Pons (tissue), 1 donor: Measurements from ENCODE around the gene GPR89B.
"Not testable (repeated sequence)": the region's sequence is repeated elsewhere in the genome, so short reads cannot be mapped to it uniquely, and the experiment has no call there.

Experiments
- DNase-seq: peaks from one replicate; pipeline ENCODE4 v3.0.0-alpha.2; 2016; ENCODE audit warnings: low spot score

GPR89B gene

DNA sequence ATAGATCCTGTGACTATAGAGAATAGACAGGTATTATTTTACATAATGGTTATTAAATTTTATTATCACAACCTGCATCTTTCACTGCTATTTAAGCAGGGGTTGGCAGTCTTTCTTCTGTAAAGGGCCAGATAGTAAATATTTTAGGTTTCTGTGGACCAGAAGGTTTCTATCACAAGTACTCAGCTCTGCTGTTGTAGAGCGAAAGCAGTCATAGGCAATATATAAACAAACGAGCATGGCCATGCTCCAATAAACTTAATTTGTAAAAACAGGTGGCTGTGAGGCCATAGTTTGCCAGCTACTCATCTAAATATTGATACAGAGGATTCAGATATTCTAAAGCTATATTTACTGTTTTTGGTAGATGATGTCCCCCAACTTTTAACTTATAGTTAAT lies 12.2 kb downstream of the GPR89B start:
- DNase-seq, result not testable (repeated sequence)

DNA sequence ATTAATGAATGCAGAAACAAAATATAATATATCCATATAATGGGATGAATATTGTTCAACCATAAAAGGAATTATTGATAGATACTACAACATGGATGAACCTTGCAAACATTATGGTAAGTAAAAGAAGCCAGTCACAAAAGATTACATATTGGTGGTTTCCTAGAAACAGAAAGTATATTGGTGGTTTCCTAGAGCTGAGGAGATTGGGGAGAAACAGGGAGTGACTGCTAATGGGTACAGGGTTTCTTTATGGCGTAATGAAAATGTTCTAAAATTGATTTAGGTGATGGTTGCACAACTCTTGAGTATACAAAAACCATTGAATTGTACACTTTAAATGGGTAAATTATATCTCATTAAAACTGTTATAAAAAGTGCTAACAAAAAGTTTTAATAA lies 14.3 kb downstream of the GPR89B start:
- not testable (repeated sequence) for DNase-seq

DNA sequence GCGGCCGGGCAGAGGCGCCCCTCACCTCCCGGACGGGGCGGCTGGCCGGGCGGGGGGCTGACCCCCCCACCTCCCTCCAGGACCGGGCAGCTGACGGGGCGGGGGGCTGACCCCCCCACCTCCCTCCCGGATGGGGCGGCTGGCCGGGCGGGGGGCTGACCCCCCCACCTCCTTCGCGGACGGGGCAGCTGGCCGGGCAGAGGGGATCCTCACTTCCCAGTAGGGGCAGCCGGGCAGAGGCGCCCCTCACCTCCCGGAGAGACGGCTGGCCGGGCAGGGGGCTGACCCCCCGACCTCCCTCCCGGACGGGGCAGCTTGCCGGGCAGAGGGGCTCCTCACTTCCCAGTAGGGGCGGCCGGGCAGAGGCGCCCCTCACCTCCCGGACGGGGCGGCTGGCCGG lies 21.3 kb downstream of the GPR89B start:
- not testable (repeated sequence) for DNase-seq

DNA sequence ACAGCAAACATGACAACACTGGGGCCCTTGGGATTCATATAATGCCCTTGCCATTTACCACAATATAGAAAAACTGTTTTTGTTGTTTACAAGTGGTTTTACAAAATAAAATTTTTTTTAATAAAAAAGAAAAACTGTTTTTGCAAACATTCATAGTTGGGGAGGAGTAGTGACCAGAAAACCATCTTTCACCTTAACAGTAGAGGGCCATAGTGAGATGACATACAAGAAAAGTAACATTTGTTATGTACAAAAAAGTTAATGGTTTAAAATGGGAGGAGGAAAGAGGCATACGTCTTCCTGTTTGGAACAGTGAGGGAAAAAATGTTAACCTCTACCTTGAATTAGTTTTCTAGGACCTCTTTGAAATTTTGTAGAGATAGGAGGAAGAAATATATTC lies 30.7 kb downstream of the GPR89B start:
- DNase-seq, result not testable (repeated sequence)

DNA sequence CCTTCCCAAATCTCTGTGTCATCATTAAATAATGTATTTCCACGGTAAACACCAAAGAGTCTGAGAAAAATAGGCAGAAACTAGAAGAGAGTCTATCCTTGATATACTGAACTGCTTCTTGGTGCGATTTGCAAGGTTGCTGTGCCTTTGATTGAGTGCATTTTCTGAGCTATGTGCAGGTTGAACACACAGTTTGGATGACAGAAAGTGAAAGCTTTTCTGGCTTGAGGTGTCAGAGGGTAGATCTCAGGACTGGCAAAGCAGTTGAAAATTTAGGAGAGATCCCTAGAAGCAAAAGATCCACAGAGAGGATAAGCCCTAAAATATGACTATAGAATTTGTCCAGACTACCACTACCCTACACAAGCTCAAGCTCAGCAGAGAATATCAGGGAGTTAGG lies 31.5 kb downstream of the GPR89B start:
- DNase-seq, result not testable (repeated sequence)

DNA sequence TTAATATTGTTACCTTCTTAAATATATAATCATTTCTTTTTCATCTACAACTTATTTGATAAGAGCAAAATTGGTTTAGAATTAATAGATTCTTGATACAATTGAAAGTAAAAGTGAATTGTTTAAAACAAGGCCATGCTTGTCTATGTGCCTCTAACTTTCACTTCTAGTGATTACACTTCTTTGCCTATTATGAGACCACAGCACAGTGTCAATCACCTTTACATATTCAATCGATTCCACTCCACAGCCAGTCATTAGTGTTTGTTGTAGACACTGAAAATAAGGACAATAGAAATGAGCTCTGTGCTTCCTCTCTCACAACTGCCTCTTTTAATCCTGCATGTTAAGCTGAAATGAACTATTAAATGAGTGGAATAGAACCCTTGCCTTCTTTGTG lies 36.4 kb downstream of the GPR89B start:
- not testable (repeated sequence) for DNase-seq

DNA sequence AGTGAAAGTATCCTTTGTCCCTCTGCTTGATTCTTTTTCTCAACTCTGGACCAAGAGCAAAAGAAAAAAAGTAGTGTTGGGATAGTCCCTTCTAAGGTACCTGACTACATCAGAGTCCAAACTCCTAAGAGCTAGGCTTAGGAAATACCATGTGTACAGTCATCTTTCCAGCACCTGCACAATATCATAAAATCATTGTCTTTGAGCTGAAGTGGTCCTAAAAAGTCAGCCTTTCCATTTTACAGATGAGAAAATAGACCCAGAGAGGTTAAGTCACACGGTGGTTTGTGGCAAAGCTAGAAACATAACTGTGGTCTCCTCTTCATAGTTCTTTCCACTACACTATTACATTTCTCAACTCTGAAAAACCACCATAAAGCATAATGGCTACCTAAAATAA lies 38.4 kb downstream of the GPR89B start:
- not testable (repeated sequence) for DNase-seq

DNA sequence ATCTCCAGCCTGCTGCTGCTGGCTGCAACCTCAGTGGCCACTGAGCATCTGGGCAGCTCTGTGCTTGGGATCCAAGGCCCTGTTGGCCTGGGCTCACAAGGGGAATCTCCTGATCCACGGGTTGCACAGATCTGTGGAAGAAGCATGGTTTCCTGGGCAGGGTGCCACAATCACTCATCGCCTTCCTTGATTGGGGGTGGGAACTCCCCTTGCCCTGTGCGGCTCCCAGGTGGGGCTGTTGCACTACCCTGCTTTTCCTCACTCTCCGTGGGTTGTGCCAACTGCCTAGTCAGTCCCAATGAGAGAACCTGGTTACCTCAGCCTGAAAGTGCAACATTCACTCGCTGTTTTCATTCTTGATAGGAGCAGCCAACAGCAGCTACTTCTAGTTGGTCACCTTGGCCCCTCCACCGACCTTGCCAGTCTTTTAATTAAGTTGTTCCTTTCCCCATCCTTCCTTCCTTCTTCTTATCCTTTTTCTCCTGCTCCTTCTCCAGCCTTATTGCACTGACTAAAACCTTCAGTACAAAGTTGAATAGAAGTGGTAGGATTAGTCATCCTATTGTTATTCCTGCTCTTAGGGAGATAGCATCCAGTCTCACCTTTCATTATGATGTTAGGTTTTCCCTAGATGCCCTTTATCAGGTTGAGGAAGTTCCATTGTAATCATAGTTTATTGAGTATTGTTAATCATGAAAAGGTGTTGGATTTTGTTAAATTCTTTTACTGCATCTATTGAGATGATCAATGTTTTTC lies 50.9 kb downstream of the GPR89B start:
- not testable (repeated sequence) for DNase-seq

DNA sequence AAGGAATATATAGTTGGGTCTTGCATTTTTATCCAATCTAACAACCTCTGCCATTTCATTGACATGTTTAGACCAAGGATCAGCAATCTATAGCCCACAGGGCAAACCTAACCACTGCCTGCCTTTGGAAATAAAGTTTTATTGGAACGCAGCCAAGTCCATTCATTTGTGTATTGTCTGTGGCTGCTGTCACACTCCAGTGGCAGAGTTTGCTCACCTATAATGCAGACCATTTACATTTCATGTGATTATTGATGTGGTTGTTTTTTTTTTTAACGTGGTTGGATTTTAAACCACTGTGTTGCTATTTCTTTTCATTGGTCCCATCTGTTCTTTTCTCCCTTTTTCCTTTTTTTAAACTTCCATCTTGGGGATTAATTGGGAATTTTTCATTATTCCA lies 57.2 kb downstream of the GPR89B start:
- DNase-seq, result not testable (repeated sequence)

DNA sequence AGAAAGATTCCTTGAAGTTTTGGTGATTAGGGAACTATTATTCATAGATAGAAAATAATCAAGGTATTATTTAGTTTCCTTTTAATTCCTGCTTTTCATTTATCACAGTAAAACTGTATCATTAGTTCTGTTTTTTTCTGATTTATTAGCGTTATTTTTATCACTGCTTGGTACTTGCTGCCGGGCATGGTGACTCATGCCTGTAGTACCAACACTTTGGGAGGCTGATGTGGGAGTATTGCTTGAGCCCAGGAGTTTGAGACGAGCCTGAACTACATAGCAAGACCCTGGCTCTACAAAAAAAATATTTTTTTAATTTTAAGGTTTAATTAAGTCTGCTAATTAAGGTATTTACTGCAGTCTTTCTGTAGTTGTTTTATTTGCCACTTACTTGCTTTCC lies 59.7 kb downstream of the GPR89B start:
- not testable (repeated sequence) for DNase-seq

DNA sequence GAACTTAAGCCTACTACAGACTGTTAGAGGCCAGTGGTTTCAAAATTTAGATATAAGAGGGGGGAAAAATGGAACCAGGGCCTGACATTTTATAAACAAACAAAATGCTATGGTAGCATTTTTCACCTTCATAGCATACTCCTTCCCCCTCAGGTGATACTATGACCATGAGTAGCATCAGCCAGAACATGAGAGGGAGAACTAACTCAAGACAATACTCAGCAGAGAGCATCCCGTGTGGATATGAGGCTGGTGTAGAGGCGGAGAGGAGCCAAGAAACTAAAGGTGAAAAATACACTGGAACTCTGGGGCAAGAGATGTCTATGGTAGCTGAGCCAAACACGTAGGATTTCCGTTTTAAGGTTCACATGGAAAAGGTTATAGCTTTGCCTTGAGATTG lies 64.7 kb downstream of the GPR89B start:
- not testable (repeated sequence) for DNase-seq

DNA sequence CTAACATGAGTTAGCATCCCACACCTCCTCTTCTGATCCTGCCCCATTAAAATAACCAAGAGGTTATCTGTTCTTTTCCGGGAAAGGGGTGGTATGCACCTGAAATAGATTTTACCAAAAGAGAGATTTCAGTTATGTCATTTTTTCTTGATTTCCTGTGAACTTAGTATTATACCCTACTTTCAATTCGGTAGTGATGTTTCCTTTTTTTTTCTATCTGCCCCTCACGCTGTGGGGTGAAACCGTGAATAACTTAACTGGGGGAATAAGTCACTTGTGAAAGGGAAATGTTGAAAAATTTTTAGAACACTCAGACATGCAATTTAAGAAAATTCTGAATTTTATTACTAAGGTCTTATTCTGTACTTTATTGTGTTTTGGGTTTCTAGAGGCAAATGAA lies 65.2 kb downstream of the GPR89B start:
- DNase-seq, result not testable (repeated sequence)

DNA sequence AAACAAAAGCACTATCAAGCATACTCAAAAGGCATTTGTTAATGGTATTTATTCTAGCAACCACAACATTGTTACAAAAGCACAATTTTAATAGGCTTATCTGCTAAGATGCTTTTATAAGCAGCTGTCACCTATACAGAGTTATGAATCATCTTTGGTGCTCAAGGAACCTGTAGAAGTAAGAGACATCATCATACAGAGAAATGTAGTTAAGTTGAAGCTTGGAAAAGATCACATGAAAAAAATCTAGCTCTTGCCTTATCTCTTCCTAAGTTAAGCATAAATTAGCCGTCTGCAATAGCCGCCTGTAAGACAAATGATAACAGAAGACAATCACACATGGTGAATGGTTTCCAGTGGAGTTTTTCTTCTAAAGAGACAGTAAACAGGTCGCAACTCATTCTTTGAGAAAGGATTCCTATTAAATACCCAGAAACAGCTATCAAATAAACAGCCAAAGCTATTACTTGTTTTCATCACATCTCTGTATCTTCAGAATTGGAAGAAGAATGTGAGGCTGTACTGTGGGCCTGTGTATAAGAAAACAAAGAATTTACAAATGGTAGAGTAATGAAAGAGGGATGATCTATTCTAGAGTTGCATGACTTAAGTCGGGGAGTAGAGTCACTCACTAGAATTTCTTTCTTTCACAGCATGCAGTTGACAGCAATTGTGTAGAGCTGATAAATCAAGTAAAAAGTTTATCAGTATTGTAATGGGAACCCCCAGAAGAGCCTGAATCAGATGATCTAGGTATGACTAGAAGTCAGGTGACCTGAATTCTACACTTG lies 65.8 kb downstream of the GPR89B start:
- DNase-seq, result not testable (repeated sequence)

DNA sequence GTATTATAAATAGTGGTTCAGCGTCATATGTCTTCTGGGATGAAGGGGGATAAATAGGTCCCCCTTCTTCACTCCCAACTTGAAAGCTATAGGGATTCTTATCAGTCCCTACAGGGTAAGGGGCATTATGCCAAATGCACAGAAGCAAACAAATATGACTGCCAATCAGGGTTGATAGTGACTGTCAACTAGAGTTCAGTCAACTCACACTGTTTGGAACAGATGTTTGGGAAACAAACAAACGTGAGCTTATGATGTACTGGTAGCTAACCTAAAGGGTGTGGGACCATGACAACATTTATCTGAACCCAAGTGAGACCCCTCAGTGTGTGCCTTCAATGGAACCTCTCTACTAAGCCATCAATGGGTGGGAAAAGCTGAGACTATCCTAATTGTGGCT lies 67.9 kb downstream of the GPR89B start:
- not testable (repeated sequence) for DNase-seq

DNA sequence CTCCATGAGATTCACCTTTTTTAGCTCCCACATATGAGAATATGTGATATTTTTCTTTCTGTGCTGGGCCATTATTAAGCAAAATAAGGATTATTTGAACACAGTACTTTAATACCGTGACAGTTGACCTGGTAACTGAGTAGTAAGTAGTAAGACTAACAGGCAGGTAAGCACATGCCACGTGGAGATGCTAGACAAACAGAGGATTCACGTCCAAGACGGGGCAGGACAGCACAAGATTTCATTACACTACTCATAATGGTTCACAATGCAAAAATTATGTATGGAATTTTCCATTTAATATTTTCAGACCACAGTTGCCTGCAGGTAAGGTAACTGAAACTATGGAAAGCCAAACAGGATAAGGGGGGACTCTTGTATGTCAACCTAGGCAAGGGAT lies 79.5 kb downstream of the GPR89B start:
- DNase-seq, result not testable (repeated sequence)

DNA sequence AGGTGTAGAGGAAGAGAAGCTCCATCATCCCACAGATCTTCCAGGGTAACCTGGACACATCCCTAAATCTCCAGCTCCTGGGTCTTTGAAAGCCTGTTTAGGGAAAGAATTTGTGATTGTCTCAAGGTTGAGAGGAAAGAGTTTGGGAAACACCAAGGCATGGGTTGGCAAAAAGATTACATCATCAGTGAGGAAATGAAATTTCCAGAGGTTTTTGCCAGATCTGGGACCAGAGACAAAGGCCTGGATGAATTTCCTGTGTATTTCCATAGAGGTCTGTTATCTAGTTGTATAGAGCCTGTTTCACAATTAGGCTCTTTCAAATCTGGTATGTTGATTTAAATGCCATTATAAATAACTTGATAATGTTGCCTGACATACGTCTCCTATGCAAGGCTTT lies 82.3 kb downstream of the GPR89B start:
- DNase-seq, result no peak

DNA sequence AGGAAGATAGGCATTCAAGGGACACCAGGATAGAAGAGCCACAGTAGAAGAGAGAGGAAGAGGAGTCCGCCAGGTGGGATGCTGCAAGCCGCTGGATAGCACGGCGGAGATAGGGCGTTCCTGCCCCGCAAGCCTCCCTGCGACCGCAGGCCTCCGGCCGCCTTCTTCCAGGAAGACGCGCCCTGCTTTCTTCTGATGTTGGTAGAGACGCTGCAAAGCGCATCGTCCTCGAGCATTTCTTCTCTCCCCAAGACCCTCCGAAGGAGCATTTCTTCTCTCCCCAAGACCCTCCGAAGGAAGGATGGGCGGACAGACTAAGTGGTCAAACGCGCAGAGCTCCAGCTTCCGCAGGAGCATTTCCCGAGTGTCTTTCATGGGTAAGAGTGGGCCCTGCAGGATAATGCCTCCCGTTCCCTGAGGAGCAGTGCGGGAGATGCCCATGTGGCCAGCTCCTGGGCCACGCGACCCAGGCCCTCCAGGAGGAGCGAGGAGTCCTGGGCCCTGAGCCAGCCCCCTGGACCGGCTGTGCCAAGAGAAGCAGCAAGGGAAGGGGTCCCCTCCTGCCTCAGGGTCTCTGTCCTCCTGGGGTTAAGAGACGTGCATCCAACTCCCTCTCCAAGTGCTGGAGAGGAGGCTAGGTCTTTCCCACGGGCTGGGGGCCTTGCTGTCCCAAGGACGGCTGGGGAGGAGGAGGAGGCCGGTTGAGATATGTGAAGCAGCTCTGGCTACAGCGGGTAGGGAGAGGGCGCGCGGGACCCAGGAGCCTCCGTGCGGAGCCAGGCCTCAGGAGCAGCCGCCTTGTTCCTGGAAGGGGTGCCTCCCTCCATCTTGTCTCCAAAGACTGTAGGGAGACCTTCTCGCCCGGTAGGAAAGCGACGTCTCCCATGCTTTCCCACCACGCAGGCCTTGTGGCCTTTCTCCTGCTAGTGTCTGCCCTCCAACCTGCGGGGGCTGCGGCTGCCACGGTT lies 85.2 kb downstream of the GPR89B start:
- not testable (repeated sequence) for DNase-seq

DNA sequence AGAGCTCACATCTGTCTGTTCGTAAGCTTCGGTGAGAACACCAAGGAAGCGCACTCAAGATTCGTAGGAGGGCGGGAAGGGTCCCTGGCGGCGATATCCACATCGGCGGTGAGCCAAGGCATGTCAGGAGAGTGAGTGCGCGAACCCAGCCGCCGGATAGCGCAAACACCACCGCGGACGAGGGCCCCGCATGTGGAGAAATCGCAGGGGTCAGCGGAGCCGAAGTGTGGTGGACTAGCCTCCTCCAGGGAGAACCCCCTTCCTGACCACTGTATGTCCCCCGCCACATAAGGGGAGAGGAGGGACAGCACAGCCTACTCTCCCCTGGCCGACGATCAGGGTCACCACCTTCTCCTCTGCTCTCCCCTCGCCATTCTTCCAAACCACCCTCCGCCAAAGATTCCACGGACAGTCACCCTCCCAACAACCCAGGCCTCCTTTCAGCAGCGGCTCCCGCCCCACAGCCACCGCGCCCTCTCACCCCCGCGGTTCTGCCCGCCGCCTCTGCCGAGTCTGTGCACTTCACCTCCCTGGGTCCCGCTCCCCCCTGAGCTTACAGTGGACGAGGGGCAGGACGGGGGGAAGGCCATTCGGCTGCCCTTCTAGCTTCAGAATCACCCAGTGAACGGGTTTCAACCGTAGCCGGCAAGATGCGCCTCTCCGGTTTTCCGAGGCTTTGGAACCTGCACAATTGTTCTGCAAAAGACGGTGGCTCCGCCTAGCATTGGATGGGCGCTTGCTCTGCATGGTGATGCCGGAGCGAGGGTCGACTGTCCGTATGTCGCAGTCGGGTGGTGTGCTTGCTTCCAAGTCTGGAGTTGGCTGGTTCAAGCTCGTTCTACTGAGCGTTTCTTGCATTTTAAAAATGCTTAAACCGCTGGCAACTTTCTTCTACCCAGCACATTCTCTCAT lies 86.3 kb downstream of the GPR89B start:
- DNase-seq, result not testable (repeated sequence)

DNA sequence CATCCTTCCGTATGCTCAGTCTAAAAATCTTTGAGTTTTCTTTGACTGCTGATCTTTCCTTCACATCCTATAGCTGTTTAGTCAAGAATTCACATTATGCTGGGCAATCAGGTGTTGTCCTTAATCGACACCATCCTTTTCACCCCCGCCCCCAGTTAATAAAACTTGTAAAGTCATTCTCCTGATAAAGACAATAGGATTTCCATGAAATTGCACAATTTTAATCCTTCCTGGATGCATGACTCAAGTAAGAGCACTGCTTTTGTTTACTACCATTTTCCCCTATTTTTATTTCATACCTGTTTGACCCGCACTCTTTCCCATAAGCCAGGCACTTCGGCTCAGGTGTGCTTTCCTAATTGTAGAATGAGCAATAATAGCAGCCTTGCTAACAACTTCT lies 96.7 kb downstream of the GPR89B start:
- not testable (repeated sequence) for DNase-seq

DNA sequence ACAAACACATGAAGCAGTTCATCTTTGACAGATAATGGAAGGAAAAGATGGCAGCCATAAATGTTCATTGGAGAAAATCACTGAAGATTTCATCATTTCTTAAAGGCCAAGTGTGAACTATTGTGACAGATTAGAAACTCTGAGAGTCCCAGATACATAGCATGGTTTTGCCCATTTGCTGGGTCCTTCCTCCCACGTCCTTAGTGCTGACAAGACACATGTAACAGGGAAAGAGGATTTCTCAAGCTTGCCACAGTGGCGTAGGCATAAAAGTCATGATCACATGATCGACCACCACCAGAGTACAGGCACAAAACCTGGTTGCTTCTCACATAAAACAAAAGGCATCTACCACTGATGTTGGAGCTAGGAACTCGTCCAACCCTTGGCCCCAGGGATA lies 98.8 kb downstream of the GPR89B start:
- DNase-seq, result not testable (repeated sequence)

DNA sequence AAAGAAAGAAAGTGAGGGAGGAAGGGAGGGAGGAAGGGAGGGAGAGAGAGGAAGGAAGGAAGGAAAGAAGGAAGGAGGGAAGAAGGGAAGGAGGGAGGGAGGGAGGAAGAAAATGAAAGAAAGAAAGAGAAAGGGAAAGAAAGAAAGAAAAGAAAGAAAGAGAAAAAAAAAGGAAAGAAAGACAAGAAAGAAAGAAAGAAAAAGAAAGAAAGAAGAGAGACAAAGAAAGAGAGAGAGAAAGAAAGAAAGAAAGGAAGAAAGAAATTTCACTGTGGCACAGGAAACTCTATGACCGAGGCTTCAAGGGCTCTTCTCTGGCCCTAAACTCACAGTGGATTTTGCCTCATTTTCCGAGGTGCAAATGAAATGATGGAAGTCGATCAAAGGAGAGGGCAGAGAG lies 104.0 kb downstream of the GPR89B start:
- DNase-seq, result not testable (repeated sequence)
